Neural cell (in vitro differentiated cells): Measurements from ENCODE around the gene KIRREL3.

Experiments
- EZH2 ChIP-seq: fragments of 200-600, 300-800 bp; shearing (Covaris generic), sonication (generic); IDR thresholded peaks from 2 replicates; pipeline ENCODE4 v1.6.1; 2014; ENCODE audit warnings: antibody characterized with exemption, low read length, borderline replicate concordance, mild to moderate bottlenecking; ENCODE audit not compliant: insufficient read depth, poor library complexity, severe bottlenecking
- TF ChIP-seq, protein P1 (sequence below): fragments of 450-650 bp; IDR thresholded peaks from 2 replicates; pipeline ENCODE4 v1.5.1; 2014; ENCODE audit warnings: antibody characterized with exemption, mild to moderate bottlenecking, moderate library complexity; ENCODE audit not compliant: poor library complexity, severe bottlenecking
- TF ChIP-seq, protein P2 (sequence below): IDR thresholded peaks from 2 replicates; pipeline ENCODE4 v1.6.1; 2012; ENCODE audit warnings: borderline replicate concordance

DNA sequence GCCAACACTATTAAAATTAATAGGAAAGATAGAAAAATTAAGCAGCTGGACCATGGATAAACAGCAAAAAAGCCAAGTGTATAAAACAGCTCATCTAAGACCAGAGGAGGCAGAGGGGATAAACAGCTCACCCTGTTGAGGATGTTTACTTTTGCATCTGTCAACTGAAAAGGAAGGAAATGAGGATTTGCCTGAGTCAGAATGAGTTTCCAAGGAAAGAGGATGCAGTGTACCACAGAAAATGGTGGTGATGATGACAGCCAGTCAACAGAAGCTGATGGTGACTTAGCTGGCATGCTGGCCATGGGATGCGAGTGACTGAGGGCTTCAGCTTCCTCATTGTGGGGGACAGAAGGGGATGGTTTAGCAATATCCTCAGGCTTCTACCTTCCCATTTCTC, 183.5 kb downstream of the KIRREL3 start:
- TF ChIP-seq, protein P1, sequence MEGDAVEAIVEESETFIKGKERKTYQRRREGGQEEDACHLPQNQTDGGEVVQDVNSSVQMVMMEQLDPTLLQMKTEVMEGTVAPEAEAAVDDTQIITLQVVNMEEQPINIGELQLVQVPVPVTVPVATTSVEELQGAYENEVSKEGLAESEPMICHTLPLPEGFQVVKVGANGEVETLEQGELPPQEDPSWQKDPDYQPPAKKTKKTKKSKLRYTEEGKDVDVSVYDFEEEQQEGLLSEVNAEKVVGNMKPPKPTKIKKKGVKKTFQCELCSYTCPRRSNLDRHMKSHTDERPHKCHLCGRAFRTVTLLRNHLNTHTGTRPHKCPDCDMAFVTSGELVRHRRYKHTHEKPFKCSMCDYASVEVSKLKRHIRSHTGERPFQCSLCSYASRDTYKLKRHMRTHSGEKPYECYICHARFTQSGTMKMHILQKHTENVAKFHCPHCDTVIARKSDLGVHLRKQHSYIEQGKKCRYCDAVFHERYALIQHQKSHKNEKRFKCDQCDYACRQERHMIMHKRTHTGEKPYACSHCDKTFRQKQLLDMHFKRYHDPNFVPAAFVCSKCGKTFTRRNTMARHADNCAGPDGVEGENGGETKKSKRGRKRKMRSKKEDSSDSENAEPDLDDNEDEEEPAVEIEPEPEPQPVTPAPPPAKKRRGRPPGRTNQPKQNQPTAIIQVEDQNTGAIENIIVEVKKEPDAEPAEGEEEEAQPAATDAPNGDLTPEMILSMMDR: no peak
- TF ChIP-seq, protein P2, sequence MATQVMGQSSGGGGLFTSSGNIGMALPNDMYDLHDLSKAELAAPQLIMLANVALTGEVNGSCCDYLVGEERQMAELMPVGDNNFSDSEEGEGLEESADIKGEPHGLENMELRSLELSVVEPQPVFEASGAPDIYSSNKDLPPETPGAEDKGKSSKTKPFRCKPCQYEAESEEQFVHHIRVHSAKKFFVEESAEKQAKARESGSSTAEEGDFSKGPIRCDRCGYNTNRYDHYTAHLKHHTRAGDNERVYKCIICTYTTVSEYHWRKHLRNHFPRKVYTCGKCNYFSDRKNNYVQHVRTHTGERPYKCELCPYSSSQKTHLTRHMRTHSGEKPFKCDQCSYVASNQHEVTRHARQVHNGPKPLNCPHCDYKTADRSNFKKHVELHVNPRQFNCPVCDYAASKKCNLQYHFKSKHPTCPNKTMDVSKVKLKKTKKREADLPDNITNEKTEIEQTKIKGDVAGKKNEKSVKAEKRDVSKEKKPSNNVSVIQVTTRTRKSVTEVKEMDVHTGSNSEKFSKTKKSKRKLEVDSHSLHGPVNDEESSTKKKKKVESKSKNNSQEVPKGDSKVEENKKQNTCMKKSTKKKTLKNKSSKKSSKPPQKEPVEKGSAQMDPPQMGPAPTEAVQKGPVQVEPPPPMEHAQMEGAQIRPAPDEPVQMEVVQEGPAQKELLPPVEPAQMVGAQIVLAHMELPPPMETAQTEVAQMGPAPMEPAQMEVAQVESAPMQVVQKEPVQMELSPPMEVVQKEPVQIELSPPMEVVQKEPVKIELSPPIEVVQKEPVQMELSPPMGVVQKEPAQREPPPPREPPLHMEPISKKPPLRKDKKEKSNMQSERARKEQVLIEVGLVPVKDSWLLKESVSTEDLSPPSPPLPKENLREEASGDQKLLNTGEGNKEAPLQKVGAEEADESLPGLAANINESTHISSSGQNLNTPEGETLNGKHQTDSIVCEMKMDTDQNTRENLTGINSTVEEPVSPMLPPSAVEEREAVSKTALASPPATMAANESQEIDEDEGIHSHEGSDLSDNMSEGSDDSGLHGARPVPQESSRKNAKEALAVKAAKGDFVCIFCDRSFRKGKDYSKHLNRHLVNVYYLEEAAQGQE: no peak
- TF ChIP-seq EZH2: no peak
